22Rv1 (cell line): Measurements from ENCODE around the gene FKBP14.
"Not testable (repeated sequence)": the region's sequence is repeated elsewhere in the genome, so short reads cannot be mapped to it uniquely, and the experiment has no call there.

Source experiments
- H3K27ac ChIP-seq: fragments of 450-650 bp; 2 replicates; pipeline ENCODE4 v1.5.1; 2017
- ZFX ChIP-seq: fragments of 450-650 bp; IDR thresholded peaks from 2 replicates; pipeline ENCODE4 v1.6.1; 2017; ENCODE audit warnings: antibody characterized with exemption, borderline replicate concordance
- TF ChIP-seq, protein P1 (sequence below): fragments of 450-650 bp; IDR thresholded peaks from 2 replicates; pipeline ENCODE4 v1.5.1; 2017; ENCODE audit warnings: mild to moderate bottlenecking

FKBP14 gene

GRCh38 chr7:30066687-30067086, 40.2 kb upstream of the FKBP14 start:
- H3K27ac ChIP-seq = no peak overlapping the region
- TF ChIP-seq ZFX = no peak
- TF ChIP-seq, protein P1, sequence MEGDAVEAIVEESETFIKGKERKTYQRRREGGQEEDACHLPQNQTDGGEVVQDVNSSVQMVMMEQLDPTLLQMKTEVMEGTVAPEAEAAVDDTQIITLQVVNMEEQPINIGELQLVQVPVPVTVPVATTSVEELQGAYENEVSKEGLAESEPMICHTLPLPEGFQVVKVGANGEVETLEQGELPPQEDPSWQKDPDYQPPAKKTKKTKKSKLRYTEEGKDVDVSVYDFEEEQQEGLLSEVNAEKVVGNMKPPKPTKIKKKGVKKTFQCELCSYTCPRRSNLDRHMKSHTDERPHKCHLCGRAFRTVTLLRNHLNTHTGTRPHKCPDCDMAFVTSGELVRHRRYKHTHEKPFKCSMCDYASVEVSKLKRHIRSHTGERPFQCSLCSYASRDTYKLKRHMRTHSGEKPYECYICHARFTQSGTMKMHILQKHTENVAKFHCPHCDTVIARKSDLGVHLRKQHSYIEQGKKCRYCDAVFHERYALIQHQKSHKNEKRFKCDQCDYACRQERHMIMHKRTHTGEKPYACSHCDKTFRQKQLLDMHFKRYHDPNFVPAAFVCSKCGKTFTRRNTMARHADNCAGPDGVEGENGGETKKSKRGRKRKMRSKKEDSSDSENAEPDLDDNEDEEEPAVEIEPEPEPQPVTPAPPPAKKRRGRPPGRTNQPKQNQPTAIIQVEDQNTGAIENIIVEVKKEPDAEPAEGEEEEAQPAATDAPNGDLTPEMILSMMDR = no peak

GRCh38 chr7:30065746-30066145, 39.2 kb upstream of the FKBP14 start:
- no peak overlapping the region for H3K27ac ChIP-seq
- no peak for TF ChIP-seq ZFX
- TF ChIP-seq, protein P1 = no peak

GRCh38 chr7:30062587-30062986, 36.1 kb upstream of the FKBP14 start:
- no peak overlapping the region for H3K27ac ChIP-seq
- TF ChIP-seq, protein P1 = peak; percentile 63
- no peak for TF ChIP-seq ZFX

GRCh38 chr7:30061786-30062185, 35.3 kb upstream of the FKBP14 start:
- TF ChIP-seq, protein P1 = peak; percentile 71
- not testable (repeated sequence) for H3K27ac ChIP-seq

GRCh38 chr7:30057741-30058140, 31.2 kb upstream of the FKBP14 start:
- no peak overlapping the region for H3K27ac ChIP-seq
- no peak for TF ChIP-seq ZFX
- TF ChIP-seq, protein P1 = no peak

GRCh38 chr7:30053068-30053467, 26.6 kb upstream of the FKBP14 start:
- no peak overlapping the region for H3K27ac ChIP-seq
- no peak for TF ChIP-seq ZFX
- TF ChIP-seq, protein P1 = no peak

GRCh38 chr7:30049173-30049572, 22.7 kb upstream of the FKBP14 start:
- TF ChIP-seq, protein P1 = no peak
- TF ChIP-seq ZFX = no peak
- no peak overlapping the region for H3K27ac ChIP-seq
